ELR (cell line): ENCODE measurements around the gene HTR5A.
"Not testable (repeated sequence)": the region's sequence is repeated elsewhere in the genome, so short reads cannot be mapped to it uniquely, and the experiment has no call there.

ENCODE experiments used
- DNase-seq: peaks from one replicate; pipeline ENCODE4 v3.0.0-alpha.2; 2015; ENCODE audit warnings: low read depth

The HTR5A gene

DNA sequence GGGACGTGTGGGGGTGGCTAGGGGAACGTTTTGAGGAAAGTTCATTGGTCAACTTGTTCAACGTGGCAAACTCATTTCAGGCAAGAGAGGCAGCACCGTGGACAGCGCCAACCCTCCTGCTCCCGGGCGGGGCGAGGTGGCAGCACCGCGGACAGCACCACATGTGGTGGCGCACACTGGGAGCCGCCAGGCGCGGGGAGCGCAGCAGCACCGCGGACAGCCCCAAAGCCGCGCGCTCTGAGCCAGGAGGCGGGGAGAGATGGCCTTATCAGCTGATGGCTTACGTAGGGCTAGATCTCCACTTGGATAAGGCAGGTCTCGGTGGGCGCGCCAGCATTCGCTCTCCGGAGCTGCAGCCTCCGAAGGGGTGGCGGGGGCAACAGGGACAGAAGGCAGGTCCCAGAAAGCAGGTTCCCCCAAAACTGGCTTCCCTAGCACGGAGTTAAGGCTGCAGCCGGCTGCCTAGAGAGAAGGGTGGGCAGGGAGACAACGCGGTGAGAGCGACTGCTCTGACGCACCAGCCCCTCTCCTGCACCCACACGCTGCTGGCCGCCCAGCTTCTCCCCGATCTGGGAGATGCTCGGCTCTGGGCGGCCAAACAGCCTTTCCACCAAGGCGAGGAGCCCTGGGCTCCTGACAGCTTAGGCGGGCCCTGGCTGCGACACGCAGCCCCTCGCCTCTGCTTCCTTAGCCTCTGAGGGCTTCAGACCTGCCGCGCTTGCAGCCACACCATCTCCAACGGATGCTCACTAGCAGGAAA, at the start of gene HTR5A:
Gene HTR5A (plus strand): TSS at position 333 of the 760 bp plus-strand sequence. CDS start 576 bp downstream, outside the sequence.
- peak; percentile 82 for DNase-seq

DNA sequence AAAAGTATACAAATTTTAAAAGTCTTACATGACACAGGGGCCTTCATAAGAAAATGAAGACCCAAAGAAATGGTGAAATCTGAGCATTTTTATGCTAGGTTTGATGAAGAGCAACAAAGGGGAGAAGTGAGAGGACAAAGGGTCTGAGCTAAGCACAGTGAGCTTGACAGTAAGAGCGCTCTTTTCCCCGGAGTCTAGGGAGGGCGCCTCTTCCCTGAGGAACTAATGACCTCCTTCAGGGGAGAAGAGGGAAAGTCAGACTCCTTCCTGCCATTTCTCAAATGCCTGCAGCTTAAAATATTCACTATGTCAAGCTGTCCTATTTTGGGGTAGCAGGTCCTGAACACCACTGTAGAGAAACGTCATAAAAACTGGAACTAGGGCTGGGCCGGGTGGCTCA, 49.1 kb upstream of the HTR5A start:
- DNase-seq, result peak; percentile 3

DNA sequence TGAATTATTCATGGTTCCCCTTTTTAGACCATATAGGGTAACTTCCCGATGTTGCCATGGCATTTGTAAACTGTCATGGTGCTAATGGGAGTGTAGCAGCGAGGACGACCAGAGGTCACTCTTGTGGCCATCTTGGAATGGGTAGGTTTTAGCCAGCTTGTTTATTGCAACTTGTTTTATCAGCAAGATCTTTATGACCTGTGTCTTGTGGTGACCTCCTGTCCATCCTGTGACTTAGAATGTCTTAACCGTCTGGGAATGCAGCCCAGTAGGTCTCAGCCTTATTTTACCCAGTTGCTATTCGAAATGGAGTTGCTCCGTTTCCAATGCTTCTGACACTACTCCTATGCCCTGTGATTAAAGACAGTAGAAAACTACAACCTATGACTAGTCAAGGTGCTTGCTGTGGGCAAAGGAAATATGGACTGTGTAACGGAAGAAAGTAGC, 48.4 kb upstream of the HTR5A start:
- DNase-seq, result no peak

DNA sequence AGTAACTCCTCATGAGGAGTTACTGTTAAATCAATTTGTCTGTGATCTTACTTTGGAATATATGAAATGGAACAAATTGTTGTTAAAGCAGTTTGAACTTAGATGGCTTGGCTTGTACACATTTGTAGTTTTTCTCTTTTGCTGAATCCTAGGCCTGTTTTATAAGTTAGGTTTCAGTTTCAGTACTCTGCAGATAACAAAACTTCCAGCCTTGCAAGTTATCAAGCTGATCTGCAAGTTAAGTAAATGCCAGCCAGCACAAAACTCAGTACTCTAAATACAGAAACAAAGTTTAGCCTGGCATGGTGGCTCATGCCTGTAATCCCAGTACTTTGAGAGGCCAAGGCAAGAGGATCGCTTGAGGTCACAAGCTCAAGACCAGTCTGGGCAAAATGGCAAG, 42.2 kb upstream of the HTR5A start:
- no peak for DNase-seq

DNA sequence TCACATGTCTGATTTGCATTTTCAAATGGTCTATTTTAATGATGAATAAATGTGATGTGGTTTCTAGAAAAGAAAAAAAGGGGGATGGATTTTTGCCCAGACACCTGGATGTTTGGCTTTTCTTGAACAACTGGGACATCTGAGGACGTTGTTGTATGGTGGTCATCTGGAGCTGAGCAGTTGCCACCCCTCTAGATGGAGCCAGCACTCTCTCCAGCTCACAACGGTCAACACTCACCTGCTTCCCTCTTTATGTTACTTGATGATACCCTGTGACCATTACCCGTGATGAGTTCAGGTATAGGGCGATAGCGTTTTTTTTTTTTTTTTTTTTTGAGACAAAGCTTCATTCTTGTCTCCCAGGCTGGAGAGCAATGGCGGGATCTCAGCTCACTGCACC, 37.1 kb upstream of the HTR5A start:
- no peak for DNase-seq

DNA sequence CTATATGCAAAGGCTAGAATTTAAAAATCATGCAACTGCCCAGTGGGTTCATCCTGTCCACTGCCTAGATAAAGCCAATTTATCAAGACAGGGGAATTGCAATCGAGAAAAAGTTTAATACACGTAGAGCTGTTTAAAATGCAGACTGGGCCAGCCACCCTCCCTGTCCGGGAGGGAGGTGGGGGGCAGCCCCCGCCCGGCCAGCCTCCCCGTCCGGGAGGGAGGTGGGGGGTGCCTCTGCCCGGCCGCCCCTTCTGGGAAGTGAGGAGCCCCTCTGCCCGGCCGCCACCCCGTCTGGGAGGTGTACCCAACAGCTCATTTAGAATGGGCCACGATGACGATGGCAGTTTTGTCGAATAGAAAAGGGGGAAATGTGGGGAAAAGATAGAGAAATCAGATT, 35.6 kb upstream of the HTR5A start:
- not testable (repeated sequence) for DNase-seq

DNA sequence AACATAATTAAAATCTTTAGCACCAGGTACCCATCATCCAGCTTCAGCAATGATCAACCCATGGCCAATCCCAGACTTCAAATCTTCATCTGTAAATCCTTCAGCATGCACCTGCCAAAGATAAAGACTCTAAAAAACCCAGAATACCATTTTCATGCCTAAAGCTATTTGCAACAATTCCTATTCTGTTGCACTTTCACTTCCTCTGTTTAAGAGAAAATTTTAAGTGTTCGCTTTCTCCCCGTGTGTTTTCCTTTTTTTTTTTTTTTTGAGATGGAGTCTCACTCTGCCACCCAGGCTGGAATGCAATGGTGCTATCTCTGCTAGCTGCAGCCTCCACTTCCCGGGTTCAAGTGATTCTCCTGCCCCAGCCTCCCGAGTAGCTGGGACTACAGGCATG, 31.8 kb upstream of the HTR5A start:
- DNase-seq, result no peak

DNA sequence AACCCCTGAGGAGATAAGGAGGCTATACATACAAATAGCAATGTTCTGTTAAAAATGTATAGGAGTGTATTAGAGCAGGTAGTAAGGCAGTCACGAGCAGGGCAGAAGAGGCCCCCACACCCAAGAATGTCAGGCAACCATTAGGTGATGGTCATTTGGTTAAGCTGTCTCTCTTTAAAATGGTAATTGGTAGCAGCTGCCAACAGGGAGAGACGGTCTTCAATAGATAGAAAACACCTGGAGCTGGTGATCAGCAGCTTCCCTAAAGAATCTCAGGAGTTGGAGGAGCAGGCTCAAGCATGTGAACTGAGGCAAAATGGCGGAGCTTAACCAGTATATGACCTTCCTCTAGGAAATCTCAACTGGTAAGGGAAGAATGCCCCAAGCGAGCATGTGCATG, 26.4 kb upstream of the HTR5A start:
- no peak for DNase-seq

DNA sequence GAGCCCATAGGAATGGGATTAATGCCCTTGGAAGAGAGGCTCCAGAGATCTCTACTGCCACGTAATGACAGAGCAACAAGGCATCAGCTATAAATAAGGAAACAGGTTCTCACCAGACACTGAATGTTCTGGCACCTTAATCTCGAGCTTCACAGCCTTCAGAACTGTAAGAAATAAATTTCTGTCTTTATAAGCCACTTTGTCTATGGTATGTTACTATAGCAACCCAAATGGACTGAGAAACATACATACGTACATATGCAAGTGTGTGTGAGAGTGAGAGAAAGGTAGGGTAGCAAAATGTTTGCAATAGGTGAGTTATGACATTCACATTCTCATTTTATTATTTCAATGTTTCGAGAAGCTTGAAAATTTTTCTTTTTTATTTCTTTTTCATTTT, 22.1 kb upstream of the HTR5A start:
- DNase-seq, result no peak

DNA sequence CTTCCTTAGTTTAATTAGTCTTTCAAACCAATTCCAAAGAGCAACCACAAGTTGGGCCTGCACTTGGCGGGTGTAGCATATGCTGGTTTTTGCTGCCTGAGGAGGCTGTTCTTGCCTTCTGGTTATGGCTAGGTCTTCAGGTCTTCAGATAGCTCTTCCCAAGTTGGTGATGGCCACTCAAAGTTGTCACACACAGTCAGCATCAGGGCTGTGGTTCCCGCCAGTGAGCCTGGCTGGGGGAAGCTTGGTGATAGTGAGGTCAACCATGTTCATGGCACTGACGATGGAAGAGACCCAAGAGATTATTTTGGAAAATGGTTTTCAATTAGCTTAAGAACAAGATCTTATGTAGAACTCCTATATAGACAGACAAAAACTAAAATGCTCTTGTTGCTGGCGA, 18.8 kb upstream of the HTR5A start:
- DNase-seq, result no peak

DNA sequence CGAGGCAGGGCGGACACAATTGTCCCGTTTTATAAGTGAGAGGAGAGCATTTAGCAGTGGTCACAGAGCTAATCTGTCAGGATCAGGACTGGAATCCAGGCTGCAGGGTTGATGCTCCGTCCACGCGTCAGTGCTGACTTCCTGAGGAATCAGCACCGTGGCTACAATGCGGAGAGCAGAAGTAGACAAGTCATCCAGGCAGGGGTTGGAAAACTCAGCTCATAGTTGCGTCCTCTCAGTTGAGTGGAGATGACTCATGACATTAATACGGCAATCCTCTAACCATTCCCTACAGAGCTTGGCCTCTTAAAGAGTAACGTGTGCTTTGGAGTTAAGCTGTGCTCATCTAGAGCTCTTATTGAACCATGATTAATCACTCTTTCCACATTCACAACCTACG, 17.1 kb upstream of the HTR5A start:
- peak; percentile 45 for DNase-seq

DNA sequence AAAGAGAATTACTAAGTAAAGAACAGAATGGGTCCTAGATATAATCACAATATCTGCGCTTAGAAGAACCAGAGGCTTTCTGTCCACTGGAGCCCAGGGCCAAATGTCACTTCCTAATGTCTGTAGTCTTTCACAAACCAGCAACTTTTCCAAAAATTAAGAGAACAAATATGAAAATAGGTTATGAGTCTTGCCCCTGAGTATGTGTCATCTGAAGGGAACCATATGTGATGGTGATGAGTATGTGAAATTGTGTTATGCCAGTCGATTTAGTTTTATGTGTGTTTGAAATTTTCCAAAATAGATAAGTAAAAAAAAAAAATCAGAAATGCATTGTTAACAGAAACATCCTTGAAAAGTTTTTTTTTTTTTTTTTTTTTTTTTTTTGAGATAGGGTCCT, 15.4 kb upstream of the HTR5A start:
- no peak for DNase-seq

DNA sequence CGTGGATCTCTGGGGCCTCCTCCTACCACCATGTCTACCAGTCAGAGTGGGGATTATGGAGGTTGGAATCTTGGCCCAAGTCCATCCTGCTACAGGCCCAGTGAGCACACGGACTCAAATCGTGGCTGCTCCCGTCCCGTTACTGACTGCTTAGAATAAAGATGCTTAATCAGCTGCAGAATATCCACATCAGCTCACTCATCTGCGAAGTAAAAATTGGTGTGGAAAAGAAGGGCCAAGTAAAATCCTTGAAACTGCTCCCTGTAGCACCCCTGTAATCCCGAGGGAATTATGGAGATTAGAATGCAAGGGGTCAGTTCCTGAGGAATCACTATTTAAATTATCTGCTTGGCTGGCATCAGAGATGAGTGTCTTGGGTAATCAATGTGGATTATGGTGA, 13.0 kb upstream of the HTR5A start:
- DNase-seq, result no peak

DNA sequence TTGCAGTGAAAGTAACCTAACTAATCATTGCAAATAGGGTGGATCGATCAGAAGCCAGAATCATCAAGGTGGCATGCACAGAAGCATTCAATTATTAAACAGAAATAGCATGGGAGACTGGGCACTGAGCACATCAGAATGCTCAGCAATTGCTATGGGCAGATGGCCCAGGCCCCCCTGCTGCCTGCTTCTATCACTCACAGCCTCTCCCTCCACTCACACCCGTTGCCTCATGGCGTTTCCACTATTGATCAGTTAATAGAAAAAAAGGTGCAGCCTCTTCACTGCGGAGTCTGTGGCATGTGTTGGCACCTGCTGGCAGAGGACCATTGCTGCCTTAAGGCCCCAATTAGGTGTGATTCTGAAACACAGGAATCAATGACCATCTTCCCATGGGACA, 11.2 kb upstream of the HTR5A start:
- no peak for DNase-seq

DNA sequence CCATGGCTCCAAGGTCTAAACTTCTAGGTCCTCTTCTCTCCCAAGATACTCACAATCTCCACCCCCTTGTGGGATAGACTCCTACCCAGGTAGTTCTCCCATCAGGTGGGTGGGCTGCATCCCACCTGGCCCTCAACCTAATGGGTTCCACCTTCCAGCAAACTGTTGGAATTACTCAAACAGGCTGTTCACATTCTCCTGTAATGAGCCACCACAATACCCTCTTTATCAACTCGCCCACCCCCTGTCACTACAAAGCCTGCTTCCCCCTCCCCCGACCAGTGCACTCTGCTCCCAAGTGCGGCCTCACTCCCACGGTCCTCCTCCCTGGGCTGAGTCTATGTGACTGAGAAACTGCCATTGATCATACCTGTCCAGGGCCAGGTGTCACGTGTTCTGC, 10.4 kb upstream of the HTR5A start:
- DNase-seq, result no peak

DNA sequence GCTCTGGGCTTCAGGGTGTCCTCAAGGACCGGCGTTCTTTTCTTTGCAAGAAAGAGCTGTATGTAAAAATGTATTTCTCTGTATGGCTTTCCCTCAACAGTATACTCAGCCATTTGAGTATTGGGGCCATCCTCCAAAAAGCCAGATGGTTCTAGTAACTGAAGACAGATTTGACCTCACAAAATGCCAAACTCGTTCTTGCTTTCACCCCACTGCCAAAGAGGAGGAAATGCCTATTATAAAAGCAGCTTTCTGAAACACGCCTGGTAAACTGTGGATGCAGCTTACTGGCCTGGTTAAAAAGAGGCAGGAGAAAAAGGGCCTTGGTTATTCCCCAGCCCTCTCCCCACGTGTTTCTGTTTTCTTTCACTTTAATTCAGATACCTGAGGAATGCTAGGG, 7.7 kb upstream of the HTR5A start:
- DNase-seq, result no peak

DNA sequence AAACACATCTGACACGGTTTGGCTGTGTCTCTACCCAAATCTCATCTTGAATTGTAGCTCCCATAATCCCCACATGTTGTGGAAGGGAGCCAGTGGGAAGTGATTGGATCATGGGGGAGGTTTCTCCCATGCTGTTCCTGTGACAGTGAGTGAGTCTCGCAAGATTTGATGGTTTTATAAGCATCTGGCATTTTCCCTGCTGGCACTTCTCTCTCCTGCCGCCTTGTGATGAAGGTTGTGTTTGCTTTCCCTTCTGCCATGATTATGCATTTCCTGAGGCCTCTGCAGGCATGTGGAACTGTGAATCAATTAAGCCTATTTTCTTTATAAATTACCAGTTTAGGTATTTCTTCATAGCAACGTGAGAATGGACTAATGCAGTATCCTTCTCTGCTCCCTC, 5.9 kb upstream of the HTR5A start:
- DNase-seq, result no peak

DNA sequence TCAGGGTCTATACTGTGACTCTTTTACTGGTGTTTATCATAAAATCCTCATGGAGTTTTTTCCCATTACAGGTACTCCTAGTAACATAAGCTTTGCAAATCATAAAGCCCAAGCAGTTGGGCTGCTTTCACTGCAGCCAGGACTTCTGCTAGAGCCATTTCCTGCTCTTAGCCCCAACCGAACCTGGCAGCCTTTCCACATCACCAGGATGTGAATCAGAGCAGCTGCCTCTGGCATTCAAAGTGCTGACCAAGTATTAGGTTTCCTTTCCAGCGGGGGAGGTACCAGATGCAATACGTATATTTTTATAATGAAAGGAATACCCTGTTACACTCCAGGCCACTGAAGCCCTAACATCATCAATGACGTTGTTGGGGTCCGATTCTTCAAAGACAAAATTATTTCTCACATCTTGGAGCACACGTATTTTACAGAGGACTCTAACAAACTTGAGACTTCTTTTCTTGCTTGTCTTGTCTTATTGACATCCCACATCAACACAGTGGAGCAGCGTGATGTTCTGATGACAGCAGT, 3.6 kb upstream of the HTR5A start:
- peak; percentile 86 for DNase-seq

DNA sequence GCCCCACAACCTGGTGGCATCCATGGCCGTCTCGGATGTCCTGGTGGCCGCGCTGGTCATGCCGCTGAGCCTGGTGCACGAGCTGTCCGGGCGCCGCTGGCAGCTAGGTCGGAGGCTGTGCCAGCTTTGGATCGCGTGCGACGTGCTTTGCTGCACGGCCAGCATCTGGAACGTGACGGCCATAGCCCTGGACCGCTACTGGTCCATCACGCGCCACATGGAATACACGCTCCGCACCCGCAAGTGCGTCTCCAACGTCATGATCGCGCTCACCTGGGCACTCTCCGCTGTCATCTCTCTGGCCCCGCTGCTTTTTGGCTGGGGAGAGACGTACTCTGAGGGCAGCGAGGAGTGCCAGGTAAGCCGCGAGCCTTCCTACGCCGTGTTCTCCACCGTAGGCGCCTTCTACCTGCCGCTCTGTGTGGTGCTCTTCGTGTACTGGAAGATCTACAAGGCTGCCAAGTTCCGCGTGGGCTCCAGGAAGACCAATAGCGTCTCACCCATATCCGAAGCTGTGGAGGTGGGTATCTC, 1.1 kb downstream of the HTR5A start:
- no peak for DNase-seq

DNA sequence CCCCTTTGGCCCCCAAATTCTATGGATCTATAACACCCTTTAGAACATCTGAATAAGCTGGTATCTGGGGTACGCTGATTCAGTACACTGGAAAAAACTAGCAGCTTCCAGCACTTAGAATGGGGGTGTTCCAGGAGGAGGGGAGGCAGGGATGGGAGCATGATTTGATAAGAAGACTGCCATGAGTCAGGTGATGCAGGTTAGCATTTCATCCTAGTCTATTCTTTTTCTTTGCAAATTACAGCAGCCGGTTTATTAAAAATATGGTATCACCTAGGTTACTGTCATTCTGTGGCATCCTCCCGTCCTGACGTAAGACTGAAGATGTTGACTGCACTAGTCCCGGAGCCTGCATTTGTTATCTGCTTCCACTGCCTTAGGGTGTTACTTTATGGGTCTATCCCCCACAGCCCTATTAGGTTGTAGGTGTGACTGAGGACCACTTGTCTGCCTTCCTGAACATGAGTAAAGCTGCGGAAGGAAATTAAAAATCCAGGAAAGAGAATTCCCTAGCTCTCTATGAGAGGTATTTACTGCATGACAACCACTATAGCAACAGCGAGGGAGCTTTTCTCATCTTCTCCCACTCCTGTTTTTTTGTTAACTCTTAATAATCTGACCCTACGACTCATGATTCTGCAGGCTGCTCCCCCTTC, 1.9 kb downstream of the HTR5A start:
- DNase-seq, result no peak

DNA sequence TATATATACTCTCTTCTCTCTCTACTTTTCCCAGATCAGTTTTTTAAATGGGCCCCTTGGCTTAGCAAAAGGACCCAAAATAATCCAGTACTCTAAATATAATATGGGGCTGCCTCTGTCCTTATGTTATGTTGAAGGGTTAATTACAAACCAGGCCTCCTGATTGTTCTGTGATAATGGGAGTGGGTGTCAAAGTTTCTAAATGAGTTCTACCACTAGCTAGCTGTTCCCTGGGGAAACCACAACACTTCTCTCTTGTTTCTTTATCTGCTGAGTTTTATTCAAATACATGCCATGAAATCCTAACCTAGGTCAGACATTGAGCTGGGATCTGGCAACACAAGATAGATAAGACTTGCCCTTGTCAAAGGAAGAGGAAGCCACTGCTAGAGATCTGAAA, 3.8 kb downstream of the HTR5A start:
- DNase-seq, result no peak

DNA sequence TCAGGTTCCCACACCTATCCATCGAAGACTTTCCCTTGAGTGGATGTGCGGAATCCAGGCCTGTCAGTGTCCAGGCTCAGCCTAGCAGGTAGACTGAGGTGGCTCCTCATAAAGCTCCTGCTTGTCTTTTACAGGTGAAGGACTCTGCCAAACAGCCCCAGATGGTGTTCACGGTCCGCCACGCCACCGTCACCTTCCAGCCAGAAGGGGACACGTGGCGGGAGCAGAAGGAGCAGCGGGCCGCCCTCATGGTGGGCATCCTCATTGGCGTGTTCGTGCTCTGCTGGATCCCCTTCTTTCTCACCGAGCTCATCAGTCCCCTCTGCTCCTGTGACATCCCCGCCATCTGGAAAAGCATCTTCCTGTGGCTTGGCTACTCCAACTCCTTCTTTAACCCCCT, 13.9 kb downstream of the HTR5A start:
- no peak for DNase-seq

DNA sequence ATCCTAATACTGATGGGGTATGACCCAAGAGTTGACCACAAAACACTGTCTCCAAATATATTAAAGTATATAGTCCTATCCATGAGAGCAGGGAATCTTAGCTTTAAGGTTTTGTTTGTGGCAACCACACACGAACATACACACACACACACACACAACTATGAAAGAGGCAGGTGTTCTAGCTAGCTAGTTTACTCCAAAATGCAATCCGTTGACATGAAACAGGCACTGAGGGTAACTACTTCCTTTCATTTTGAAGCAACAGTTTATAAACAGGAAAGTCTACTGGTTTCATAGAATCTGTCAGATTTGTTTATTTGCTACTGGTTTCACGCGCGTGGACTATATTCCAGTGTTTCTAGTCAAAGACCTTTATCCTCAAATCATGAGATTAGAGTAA, 14.8 kb downstream of the HTR5A start:
- DNase-seq, result no peak
